Gastrocnemius medialis (tissue), 4 donors: Measurements from ENCODE around the gene CNPY4. TPM values are rescaled to one million over a fixed set of nuclear protein-coding genes. Genes with fewer than 3 reads are reported as not detected.
A peak's percentile ranks its signal among the peaks of the same experiment; 100 is the strongest.

Experiments used
- ATAC-seq, 2 donors: fragments of 150-250 bp; one replicate each; pipeline ENCODE4 v1.9.1; 2016
- DNase-seq, 2 donors: peaks; one replicate each; pipeline ENCODE4 v3.0.0-alpha.2; 2019
- H3K27ac ChIP-seq, 4 donors: fragments of 200-600 bp; sonication (generic); 1 replicate in 1 of 4; 2 replicates in 3 of 4; pipeline ENCODE4 v1.5.1; 2016 to 2018; ENCODE audit warnings: mild to moderate bottlenecking in 2 of 4, moderate library complexity in 1 of 4
- H3K27me3 ChIP-seq, 3 donors: fragments of 200-600 bp; sonication (generic) in 2 of 3; 1 replicate in 1 of 3; 2 replicates in 2 of 3; pipeline versions ENCODE4 v1.5.1 to v1.6.0; 2016 to 2019; ENCODE audit warnings: mild to moderate bottlenecking in 1 of 3, moderate library complexity in 1 of 3
- H3K36me3 ChIP-seq, 2 donors: fragments of 200-600 bp; sonication (generic) in 1 of 2; one replicate each; pipeline ENCODE4 v1.5.1; 2017 to 2018
- H3K4me1 ChIP-seq, 2 donors: fragments of 200-600 bp; sonication (generic) in 1 of 2; one replicate each; pipeline ENCODE4 v1.5.1; 2016 to 2017; ENCODE audit warnings: mild to moderate bottlenecking in 2 of 2
- H3K4me3 ChIP-seq, 4 donors: fragments of 200-600 bp; sonication (generic) in 3 of 4; 1 replicate in 1 of 4; 2 replicates in 3 of 4; pipeline ENCODE4 v1.5.1; 2016 to 2019; ENCODE audit warnings: mild to moderate bottlenecking in 2 of 4
- H3K9me3 ChIP-seq, 3 donors: fragments of 200-600 bp; sonication (generic) in 2 of 3; 1 replicate in 1 of 3; 2 replicates in 2 of 3; pipeline ENCODE4 v1.5.1; 2016 to 2019
- POLR2A ChIP-seq, 2 donors: fragments of 450-650 bp; IDR thresholded peaks; one replicate each; pipeline ENCODE4 v1.6.1; 2017; ENCODE audit warnings: antibody characterized with exemption in 2 of 2, mild to moderate bottlenecking in 2 of 2, moderate library complexity in 2 of 2
- in situ Hi-C, 4 donors: fragments of 200-750 bp; cut with MboI; loops; one replicate each; pipeline versions ENCODE4 v1.15.0 to v1.8.0; 2017; ENCODE audit warnings: low sequenced_read_pairs in 4 of 4
- intact Hi-C: fragments of 100-400 bp; cut with DNase I; formaldehyde crosslinking; loops from one replicate; pipeline ENCODE4 v1.15.1; 2023; ENCODE audit warnings: low total_unique reads
- total RNA-seq, 4 donors: library from RNA; depleted of rRNA; stranded (reverse); fragments of >200 nt; gene quantifications; one replicate each; pipeline versions ENCODE4 v1.1.0 to v1.2.3, GENCODE V29; 2016
- TF ChIP-seq, protein P1 (sequence below), 5 experiments: fragments of 450-650 bp in 3 of 5; fragments of 200-600 bp in 2 of 5; sonication (generic) in 2 of 5; IDR thresholded peaks in 4 of 5; conservative IDR thresholded peaks in 1 of 5; 1 replicate in 4 of 5; 2 replicates in 1 of 5; pipeline ENCODE4 v1.5.1; 2016 to 2019; ENCODE audit warnings: antibody characterized with exemption in 5 of 5, mild to moderate bottlenecking in 3 of 5, moderate library complexity in 3 of 5

Gene CNPY4
- total RNA-seq, 4 donors from 2014 or later = 2.0 to 5.0 (median 2.4) TPM

DNA sequence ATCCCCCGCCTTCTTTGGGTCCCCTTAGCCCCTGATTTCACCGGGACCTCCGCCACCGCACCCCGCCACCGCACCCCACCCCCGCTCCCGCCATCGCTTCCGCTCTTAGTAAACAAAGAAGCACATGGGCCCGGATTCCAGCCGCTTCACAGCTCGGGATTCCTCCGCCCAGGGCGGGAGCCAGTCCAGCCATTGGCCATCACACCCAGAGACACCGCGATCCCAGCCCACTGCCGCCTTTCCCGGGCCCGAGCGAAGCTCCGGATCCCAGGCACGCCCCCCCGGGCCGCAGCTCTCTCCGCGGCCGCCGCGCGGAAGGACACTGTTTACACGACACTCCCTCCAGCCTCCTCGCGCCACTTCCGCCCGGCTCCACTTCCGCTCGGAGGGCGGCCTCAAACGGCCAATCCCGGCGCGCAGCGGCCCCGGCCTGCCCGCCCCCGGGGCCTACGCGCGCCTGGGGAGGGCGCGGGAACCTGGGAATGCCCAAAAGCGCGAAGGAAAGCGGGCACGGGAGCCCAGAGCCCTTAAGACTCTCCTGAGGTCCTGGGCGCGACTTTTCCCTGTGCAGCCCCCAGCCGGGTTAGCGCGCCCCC lies 18.9 kb upstream of the CNPY4 start:
- in situ Hi-C loops = no loop called here
- Histone ChIP-seq H3K4me1 (peaks cover 13 to 17% of the 10 kb centered on the region in 2 donors), H3K4me3 (peak overlapping the region; percentile 60 to 97 (median 85)), H3K9me3 (no peaks in the 10 kb centered on the region), H3K27ac (peak overlapping the region; percentile 89 to 97 (median 94)), H3K27me3 (no peaks in the 10 kb centered on the region), H3K36me3 (peaks cover 0 to 42% of the 10 kb centered on the region in 2 donors)
- TF ChIP-seq, protein P1, sequence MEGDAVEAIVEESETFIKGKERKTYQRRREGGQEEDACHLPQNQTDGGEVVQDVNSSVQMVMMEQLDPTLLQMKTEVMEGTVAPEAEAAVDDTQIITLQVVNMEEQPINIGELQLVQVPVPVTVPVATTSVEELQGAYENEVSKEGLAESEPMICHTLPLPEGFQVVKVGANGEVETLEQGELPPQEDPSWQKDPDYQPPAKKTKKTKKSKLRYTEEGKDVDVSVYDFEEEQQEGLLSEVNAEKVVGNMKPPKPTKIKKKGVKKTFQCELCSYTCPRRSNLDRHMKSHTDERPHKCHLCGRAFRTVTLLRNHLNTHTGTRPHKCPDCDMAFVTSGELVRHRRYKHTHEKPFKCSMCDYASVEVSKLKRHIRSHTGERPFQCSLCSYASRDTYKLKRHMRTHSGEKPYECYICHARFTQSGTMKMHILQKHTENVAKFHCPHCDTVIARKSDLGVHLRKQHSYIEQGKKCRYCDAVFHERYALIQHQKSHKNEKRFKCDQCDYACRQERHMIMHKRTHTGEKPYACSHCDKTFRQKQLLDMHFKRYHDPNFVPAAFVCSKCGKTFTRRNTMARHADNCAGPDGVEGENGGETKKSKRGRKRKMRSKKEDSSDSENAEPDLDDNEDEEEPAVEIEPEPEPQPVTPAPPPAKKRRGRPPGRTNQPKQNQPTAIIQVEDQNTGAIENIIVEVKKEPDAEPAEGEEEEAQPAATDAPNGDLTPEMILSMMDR (IDR thresholded peaks at IDR 0.05 in 4 of 5, conservative IDR thresholded peaks at IDR 0.05 in 1 of 5) = peak in 1 of 5 experiments; percentile 15
- peak in 1 of 2 donors; percentile 58 for TF ChIP-seq POLR2A (IDR thresholded peaks at IDR 0.05)
- ATAC-seq = peak; percentile 85 to 91
- intact Hi-C loops = loop anchor here (1.0 to 5.0 kb wide), 7 partner anchors 12 to 327 kb away; partner anchors contain the start of genes CNPY4, COPS6, LAMTOR4 and MEPCE
- peak; percentile 86 to 88 for DNase-seq

DNA sequence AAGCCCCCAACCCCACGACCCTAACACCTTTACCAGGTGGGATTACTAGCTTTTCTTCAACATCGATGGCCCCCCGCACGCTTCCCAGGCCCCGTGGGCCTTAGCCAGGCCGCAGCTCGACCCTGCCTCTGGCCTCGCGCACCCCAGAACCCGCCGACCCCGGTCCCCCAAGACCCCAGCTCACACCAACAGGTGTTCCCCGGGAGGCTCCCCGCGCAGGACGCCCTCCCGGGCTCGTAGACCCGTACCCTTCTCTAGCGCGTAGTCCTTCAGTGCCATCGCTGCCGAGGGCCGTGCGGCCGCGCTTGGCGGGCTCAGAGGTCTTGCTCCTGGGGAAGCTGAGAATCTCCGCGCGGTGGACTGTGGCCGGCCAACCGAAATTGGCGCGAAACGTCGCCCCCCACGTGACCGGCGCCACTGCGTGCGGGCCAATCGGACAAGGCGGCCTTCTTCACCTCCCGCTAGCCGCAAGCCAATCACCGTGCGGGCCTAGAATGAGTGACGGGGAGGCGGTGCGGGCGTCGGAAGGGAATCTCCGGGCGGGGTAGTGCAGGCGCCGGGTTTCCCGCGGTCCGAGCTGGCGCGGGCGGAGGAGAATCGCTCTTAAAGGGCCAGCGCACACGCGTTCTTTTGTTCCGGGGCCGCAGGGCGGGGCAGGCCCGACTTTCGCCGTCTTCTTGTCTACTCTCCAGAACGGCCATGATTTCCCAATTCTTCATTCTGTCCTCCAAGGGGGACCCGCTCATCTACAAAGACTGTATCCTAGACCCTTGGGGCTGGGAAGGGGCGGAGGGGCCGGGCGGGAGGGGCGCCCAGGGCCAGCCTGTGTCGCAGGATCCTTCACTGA lies 18.2 kb upstream of the CNPY4 start, which contains the start of the genes AP4M1 and MCM7:
Gene AP4M1 (plus strand): TSS at position 628 of the 847 bp plus-strand sequence. CDS start 72 bp downstream, at position 700.
Gene MCM7 (minus strand): TSS at position 382 of the 847 bp plus-strand sequence. CDS start 103 bp downstream, at position 279.
- ATAC-seq (peak; percentile 85 to 86), DNase-seq (peak; percentile 99)
- H3K9me3 ChIP-seq = no peaks in the 10 kb centered on the region
- TF ChIP-seq, protein P1 (IDR thresholded peaks at IDR 0.05 in 4 of 5, conservative IDR thresholded peaks at IDR 0.05 in 1 of 5) = no peak
- peak in 1 of 2 donors; percentile 28 for TF ChIP-seq POLR2A (IDR thresholded peaks at IDR 0.05)
- H3K4me1 ChIP-seq = peaks cover 13 to 17% of the 10 kb centered on the region in 2 donors
- peaks cover 0 to 39% of the 10 kb centered on the region in 2 donors for H3K36me3 ChIP-seq
- in situ Hi-C loops = no loop called here
- H3K4me3 ChIP-seq = peak within 1 kb of the TSS; percentile 60 to 97 (median 85)
- no peaks in the 10 kb centered on the region for H3K27me3 ChIP-seq
- H3K27ac ChIP-seq = peak within 1 kb of the TSS; percentile 89 to 97 (median 94)
- intact Hi-C loops = loop anchor here (1.0 to 5.0 kb wide), 6 partner anchors 13 to 326 kb away; partner anchors contain the start of genes CNPY4, COPS6, LAMTOR4 and MEPCE

DNA sequence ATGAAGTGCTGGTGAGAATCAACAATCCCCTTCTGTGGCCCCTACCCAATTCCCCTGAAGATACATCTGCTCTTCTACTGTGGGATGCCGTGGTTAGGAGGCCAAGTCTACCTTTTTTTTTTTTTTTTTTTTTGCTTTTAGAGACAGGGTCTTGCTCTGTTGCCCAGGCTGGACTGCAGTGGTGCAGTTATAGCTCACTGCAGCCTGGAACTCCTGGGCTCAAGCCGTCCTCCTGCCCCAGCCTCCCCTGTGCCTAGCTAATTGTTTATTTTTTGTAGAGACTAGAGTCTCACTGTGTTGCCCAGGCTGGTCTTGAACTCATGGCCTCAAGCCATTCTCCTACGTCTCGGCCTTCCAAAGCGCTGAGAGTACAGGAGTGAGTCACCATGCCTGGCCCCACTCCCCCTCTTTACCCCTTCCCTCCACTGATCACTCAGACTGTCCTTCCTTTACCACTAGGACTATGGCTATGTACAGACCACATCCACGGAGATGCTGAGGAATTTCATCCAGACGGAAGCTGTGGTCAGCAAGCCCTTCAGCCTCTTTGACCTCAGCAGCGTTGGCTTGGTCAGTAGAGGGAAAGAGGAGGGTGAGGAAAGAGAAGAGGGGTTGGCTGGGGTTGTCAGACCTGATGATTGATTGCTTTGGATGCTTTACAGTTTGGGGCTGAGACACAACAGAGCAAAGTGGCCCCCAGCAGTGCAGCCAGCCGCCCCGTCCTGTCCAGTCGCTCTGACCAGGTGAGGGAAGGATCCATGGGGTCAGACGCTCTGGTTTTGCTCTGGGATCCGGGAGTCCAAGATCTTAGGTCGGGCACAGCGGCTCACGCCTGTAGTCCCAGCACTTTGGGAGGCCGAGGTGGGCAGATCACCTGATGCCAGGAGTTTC lies 16.2 kb upstream of the CNPY4 start:
- TF ChIP-seq, protein P1 (IDR thresholded peaks at IDR 0.05 in 4 of 5, conservative IDR thresholded peaks at IDR 0.05 in 1 of 5) = no peak
- TF ChIP-seq POLR2A (IDR thresholded peaks at IDR 0.05) = no peak
- in situ Hi-C loops (no loop called here), intact Hi-C loops (loop anchor here (5.0 kb wide), 1 partner anchor 324 kb away; the partner anchor contains the start of genes MEPCE and ZCWPW1)
- Histone ChIP-seq H3K36me3 (peaks cover 0 to 39% of the 10 kb centered on the region in 2 donors), H3K4me1 (peaks cover 13 to 17% of the 10 kb centered on the region in 2 donors), H3K27ac (no peak overlapping the region), H3K9me3 (no peaks in the 10 kb centered on the region), H3K27me3 (no peaks in the 10 kb centered on the region), H3K4me3 (no peak overlapping the region)
- no peak for ATAC-seq
- DNase-seq = no peak

DNA sequence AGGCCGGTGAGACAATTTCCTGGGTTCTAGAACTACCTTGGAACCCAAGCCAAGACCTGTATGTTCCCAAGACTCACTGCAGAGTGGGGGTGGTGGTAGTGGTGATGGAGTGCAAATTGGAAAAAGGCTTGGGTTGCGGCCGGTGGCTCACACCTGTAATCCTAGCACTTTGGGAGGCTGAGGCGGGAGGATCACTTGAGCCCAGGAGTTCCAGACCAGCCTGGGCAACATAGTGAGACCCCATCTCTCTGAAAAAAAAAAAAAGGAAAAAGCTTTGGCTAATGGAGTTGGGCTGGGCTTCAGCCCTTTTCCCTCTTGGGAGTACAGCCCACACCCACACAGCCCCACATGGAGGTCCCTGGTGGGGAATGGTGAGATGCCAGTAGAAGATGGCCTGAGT lies 13.9 kb upstream of the CNPY4 start:
- no peaks in the 10 kb centered on the region for H3K9me3 ChIP-seq

More for the DNA sequence above, 13.9 kb upstream of the CNPY4 start:
- intact Hi-C loops = no loop called here
- Histone ChIP-seq H3K27me3 (no peaks in the 10 kb centered on the region), H3K27ac (no peak overlapping the region), H3K4me1 (peaks cover 5 to 7% of the 10 kb centered on the region in 2 donors), H3K4me3 (no peak overlapping the region), H3K36me3 (peaks cover 0 to 47% of the 10 kb centered on the region in 2 donors)
- in situ Hi-C loops = no loop called here
- TF ChIP-seq POLR2A (IDR thresholded peaks at IDR 0.05) = no peak
- TF ChIP-seq, protein P1 (IDR thresholded peaks at IDR 0.05 in 4 of 5, conservative IDR thresholded peaks at IDR 0.05 in 1 of 5) = no peak
- ATAC-seq (no peak), DNase-seq (no peak)
